Motor neuron (in vitro differentiated cells): ENCODE data around the gene HNMT. TPM values are rescaled to one million over a fixed set of nuclear protein-coding genes. Genes with fewer than 3 reads are reported as not detected.

Experiments
- ATAC-seq, 8 experiments: fragments of 200-7000 bp; cut with Tn5 transposase; replicated peaks in 6 of 8; 2 replicates each; pipeline ENCODE4 v1.8.0; 2021; ENCODE audit warnings: mild to moderate bottlenecking in 8 of 8, moderate library complexity in 8 of 8
- H3K27ac ChIP-seq, 2 donors: fragments of 250-450 bp; sonication (Bioruptor Pico); 2 replicates each; pipeline ENCODE4 v1.9.0; 2021; ENCODE audit warnings: antibody characterized with exemption in 2 of 2, mild to moderate bottlenecking in 2 of 2, moderate library complexity in 1 of 2
- H3K4me1 ChIP-seq, 2 donors: fragments of 250-450 bp; sonication (Bioruptor Pico); replicated peaks in 1 of 2; 2 replicates each; pipeline ENCODE4 v1.6.1; 2021; ENCODE audit warnings: antibody characterized with exemption in 2 of 2, mild to moderate bottlenecking in 2 of 2, moderate library complexity in 1 of 2
- H3K4me3 ChIP-seq, 5 donors: fragments of 250-450 bp; sonication (Bioruptor Pico); 2 replicates each; pipeline ENCODE4 v1.9.0; 2021; ENCODE audit warnings: antibody characterized with exemption in 5 of 5, mild to moderate bottlenecking in 5 of 5, moderate library complexity in 4 of 5
- WGBS, 10 experiments: fragments of 450-650 bp; shearing (Covaris generic); methylation state at CpG; one replicate each; pipeline ENCODE4 v1.0.0; 2022; 5-methylcytosine and 5-hydroxymethylcytosine counted together
- in situ Hi-C, 9 experiments: fragments of 400-800 bp; cut with MboI; loops; one replicate each; pipeline ENCODE4 v1.15.0; 2021; ENCODE audit warnings: low sequenced_read_pairs in 9 of 9, low pct_unique_long_range_greater_than_20kb in 2 of 9; ENCODE audit not compliant: unreplicated experiment in 9 of 9
- total RNA-seq, 8 experiments: library from RNA; unstranded; fragments of 300-600 nt; gene quantifications; 2 replicates each; pipeline versions ENCODE4 v1.2.3 to v1.2.4, GENCODE V29; 2022

HNMT gene
- total RNA-seq, 8 experiments from 2014 or later, result 0.54 to 30.5 (median 3.1) TPM

DNA sequence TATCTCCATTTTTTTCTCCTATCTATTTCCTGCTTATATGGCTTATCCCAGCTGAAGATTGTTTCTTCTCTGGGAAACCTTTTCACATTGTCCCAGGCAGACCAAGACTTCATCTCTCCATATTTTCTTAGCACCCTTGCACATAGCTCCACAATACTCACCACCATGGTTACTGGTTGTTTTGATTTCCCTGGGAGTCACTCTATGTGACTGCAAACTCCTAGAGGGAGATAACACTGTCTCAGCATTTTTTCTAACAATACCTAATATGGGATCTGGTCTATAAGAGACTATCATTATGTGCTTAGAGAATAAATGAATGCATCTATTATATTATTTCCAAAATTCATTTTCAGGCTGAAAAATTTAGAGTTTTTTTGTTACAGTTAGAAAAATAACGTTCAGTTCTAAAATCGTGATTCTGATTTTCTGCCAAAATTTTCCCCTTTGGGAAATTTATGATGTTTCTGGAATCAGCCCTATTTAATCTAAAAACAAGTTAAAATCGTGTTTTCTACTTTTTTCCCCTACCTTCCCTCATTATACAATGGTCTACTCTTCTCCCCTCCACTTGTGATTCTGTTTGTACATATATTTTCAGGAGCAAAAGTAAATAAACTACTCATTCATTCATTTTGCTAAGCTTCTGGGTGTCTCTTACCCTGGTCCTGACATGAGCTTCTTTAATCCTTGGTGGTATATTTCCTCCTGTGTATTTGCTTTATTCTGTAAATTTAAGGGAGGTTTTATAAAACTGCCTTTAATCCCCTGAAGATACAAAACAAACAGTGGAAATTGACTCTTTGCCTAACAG lies 95.4 kb downstream of the HNMT start:
- WGBS, 10 experiments, result 37 to 93% (median 59%) methylated on average over 2 to 3 of the region's 3 CpGs; no CpG with 5 or more reads in 1 of the 10 experiments
- peak in 1 of 8 experiments; percentile 35 for ATAC-seq
- no peak overlapping the region for H3K27ac ChIP-seq

DNA sequence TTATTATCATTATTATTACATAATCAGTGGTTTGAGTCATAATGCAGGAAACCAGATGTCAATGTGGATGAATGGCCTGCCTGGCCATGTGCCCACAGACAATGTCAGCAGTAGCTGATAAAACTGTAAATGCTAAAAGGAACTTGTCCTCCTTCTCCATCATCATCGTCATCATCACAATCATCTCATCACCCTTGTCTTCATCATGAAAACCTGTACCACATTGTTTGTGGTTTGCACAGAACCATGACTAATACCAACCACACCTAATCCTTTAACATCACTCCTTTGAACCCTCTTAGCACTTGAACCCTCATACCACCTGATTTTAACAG lies 96.0 kb downstream of the HNMT start:
- in situ Hi-C loops, result no loop called here
- Histone ChIP-seq H3K4me1 (no peaks in the 10 kb centered on the region), H3K27ac (no peak overlapping the region), H3K4me3 (no peak overlapping the region)
- ATAC-seq, result peak in 2 of 8 experiments; percentile 75 to 85
- 13 to 100% (median 100%) methylated on average over 1 of the region's 1 CpG; no CpG with 5 or more reads in 3 of the 10 experiments for WGBS, 10 experiments

More for the DNA sequence above, 95.4 kb downstream of the HNMT start:
- no peaks in the 10 kb centered on the region for H3K4me1 ChIP-seq
- no peak overlapping the region for H3K4me3 ChIP-seq
- in situ Hi-C loops, result no loop called here

DNA sequence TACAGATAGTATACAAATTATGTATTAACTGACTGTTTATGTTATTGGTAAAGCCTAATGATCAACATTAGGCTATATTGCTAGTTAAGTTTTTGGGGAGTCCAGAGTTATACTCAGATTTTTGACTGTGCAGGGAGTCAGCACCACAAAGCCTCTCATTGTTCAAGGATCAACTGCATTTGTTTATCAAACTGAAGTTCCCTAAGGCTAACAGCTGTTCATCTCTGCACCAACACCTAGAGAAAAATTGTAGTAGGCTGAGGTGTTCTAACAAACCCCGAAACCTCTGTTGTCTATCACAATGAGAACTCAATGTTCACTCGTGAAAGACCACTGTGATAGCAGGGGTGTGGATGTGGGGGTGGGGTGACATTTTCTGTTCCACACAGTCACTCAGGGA lies 97.7 kb downstream of the HNMT start:
- in situ Hi-C loops, result no loop called here
- ATAC-seq, result no peak
- Histone ChIP-seq H3K27ac (no peak overlapping the region), H3K4me1 (no peaks in the 10 kb centered on the region), H3K4me3 (no peak overlapping the region)
- 51 to 100% (median 78%) methylated on average over 1 to 2 of the region's 2 CpGs; no CpG with 5 or more reads in 4 of the 10 experiments for WGBS, 10 experiments

- in situ Hi-C loops, result no loop called here
- 31 to 100% (median 80%) methylated on average over 1 to 2 of the region's 2 CpGs; no CpG with 5 or more reads in 1 of the 10 experiments for WGBS, 10 experiments
- H3K4me1 ChIP-seq, result no peaks in the 10 kb centered on the region
- no peak overlapping the region for H3K4me3 ChIP-seq
- no peak overlapping the region for H3K27ac ChIP-seq
- no peak for ATAC-seq
Measured at GRCh38 chr2:138063181-138063580, 98.9 kb downstream of the HNMT start.
